Tibial nerve (tissue), 4 donors: ENCODE data around the gene PSD4. TPM values are rescaled to one million over a fixed set of nuclear protein-coding genes. Genes with fewer than 3 reads are reported as not detected.

ENCODE experiments used
- DNase-seq, 2 donors: peaks; one replicate each; pipeline ENCODE4 v3.0.0-alpha.2; 2019; ENCODE audit warnings: low spot score in 2 of 2
- H3K27ac ChIP-seq, 4 donors: fragments of 200-600 bp; sonication (generic) in 3 of 4; one replicate each; pipeline ENCODE4 v1.5.1; 2017 to 2019; ENCODE audit warnings: mild to moderate bottlenecking in 1 of 4
- H3K27me3 ChIP-seq, 2 donors: fragments of 200-600 bp; sonication (generic) in 1 of 2; one replicate each; pipeline versions ENCODE4 v1.5.1 to v1.6.0; 2017 to 2019
- H3K36me3 ChIP-seq, 3 donors: fragments of 200-600 bp; sonication (generic); one replicate each; pipeline ENCODE4 v1.5.1; 2018 to 2019
- H3K4me1 ChIP-seq, 4 donors: fragments of 200-600 bp; sonication (generic) in 3 of 4; one replicate each; pipeline ENCODE4 v1.5.1; 2017 to 2019
- H3K4me3 ChIP-seq, 4 donors: fragments of 200-600 bp; sonication (generic) in 3 of 4; one replicate each; pipeline ENCODE4 v1.5.1; 2017 to 2019; ENCODE audit warnings: mild to moderate bottlenecking in 1 of 4, moderate library complexity in 1 of 4
- H3K9me3 ChIP-seq, 4 donors: fragments of 200-600 bp; sonication (generic) in 3 of 4; one replicate each; pipeline ENCODE4 v1.5.1; 2017 to 2019
- CTCF ChIP-seq, 5 experiments: fragments of 200-600 bp in 3 of 5; fragments of 450-650 bp in 2 of 5; sonication (generic) in 3 of 5; IDR thresholded peaks; one replicate each; pipeline ENCODE4 v1.5.1; 2016 to 2019; ENCODE audit warnings: antibody characterized with exemption in 5 of 5, mild to moderate bottlenecking in 3 of 5, moderate library complexity in 2 of 5
- EP300 ChIP-seq, 2 donors: sonication (generic); formaldehyde crosslinking; IDR thresholded peaks; one replicate each; pipeline ENCODE4 v1.6.1; 2017; ENCODE audit warnings: antibody characterized with exemption in 2 of 2, mild to moderate bottlenecking in 1 of 2
- POLR2A ChIP-seq, 2 donors: fragments of 450-650 bp; IDR thresholded peaks; one replicate each; pipeline ENCODE4 v1.6.1; 2017; ENCODE audit warnings: antibody characterized with exemption in 2 of 2, mild to moderate bottlenecking in 2 of 2, moderate library complexity in 2 of 2
- WGBS, 2 donors: methylation state at CpG; one replicate each; pipeline ENCODE4 v1.1.5; 2018; 5-methylcytosine and 5-hydroxymethylcytosine counted together
- total RNA-seq, 4 donors: library from RNA; depleted of rRNA; stranded (reverse); fragments of >200 nt; gene quantifications; one replicate each; pipeline ENCODE4 v1.1.0, GENCODE V29; 2016

Gene PSD4
- total RNA-seq, 4 donors from 2014 or later: 8.7 to 20.7 (median 11.3) TPM

GRCh38 chr2:113171334-113172075 is 2.3 kb upstream of the PSD4 start:
- no peak overlapping the region for H3K27ac ChIP-seq
- H3K36me3 ChIP-seq: no peaks in the 10 kb centered on the region
- TF ChIP-seq CTCF (IDR thresholded peaks at IDR 0.05) (no peak), POLR2A (IDR thresholded peaks at IDR 0.05) (no peak), EP300 (IDR thresholded peaks at IDR 0.05) (no peak)
- no peak for DNase-seq
- no peak overlapping the region for H3K4me3 ChIP-seq
- H3K9me3 ChIP-seq: no peaks in the 10 kb centered on the region
- no peaks in the 10 kb centered on the region for H3K27me3 ChIP-seq
- H3K4me1 ChIP-seq: peaks cover 0 to 7% (median 0%) of the 10 kb centered on the region in 4 donors
- 91% methylated on average over 8 of the region's 8 CpGs for WGBS, 2 donors

GRCh38 chr2:113172721-113173541 is 840 bp upstream of the PSD4 start:
- Histone ChIP-seq H3K4me3 (no peak overlapping the region), H3K27me3 (no peaks in the 10 kb centered on the region), H3K9me3 (no peaks in the 10 kb centered on the region), H3K27ac (peak overlapping the region in 1 of 4 donors; percentile 81), H3K4me1 (peaks cover 0 to 7% (median 0%) of the 10 kb centered on the region in 4 donors), H3K36me3 (no peaks in the 10 kb centered on the region)
- no peak for TF ChIP-seq CTCF (IDR thresholded peaks at IDR 0.05)
- no peak for TF ChIP-seq POLR2A (IDR thresholded peaks at IDR 0.05)
- TF ChIP-seq EP300 (IDR thresholded peaks at IDR 0.05): no peak
- DNase-seq: no peak
- 88 to 91% methylated on average over 14 to 16 of the region's 16 CpGs for WGBS, 2 donors

DNA sequence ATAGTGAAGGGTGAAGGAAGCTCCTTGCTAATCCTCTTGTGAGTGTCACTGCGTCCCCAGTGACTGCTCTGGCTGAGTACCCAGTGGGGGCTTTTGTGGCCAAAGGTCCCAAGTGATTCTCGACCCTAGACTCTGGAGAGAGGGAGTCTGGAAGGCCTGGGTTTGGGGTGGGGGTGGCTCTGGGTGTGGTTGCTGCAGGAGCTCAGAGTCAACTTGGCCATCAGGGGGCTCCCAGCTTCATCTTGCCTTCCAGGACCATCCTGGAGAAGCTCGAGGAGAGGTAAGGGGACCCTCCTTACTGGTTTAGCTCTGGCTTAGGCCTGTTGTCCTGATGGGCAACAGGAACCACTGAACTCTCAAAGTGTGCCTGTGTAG is 592 bp downstream of the PSD4 start:
- H3K27ac ChIP-seq: peak overlapping the region in 2 of 4 donors; percentile 25 to 81
- H3K4me1 ChIP-seq: peaks cover 0 to 11% (median 0%) of the 10 kb centered on the region in 4 donors
- no peaks in the 10 kb centered on the region for H3K27me3 ChIP-seq
- H3K4me3 ChIP-seq: peak overlapping the region in 3 of 4 donors; percentile 15 to 40 (median 34)
- no peaks in the 10 kb centered on the region for H3K36me3 ChIP-seq
- TF ChIP-seq POLR2A (IDR thresholded peaks at IDR 0.05) (no peak), EP300 (IDR thresholded peaks at IDR 0.05) (no peak), CTCF (IDR thresholded peaks at IDR 0.05) (no peak)
- WGBS, 2 donors: 55 to 82% methylated on average over 2 to 3 of the region's 3 CpGs
- H3K9me3 ChIP-seq: no peaks in the 10 kb centered on the region
- DNase-seq: no peak

DNA sequence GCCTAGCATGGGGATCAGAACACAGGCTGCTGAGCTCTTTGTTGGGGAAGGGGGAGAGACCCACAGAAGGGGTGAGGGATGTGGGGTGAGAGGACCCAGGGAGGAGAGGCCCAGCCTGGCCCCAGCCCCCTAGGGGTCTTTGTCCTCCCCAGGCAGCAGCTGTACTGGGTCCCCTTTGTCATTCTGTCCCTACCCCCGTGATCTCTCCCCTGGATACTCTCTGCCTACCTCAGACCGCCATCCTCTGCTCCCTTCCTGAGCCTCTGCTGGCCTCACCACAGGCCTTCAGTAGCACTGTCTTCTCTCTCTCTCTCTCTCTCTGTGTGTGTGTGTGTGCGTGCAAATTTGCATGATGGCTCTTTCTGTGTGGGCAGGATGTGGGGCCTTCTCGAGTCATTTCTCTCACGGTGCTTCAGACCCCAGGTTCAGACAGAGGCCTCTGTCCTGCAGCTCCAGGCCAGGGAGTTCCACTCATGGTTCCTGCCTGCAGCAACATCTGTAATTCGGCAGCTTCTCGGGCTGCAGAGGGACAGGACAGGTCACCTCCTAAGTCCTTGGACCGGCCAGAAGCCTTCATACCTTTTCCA is 1.4 kb downstream of the PSD4 start:
- H3K27me3 ChIP-seq: no peaks in the 10 kb centered on the region
- TF ChIP-seq EP300 (IDR thresholded peaks at IDR 0.05) (no peak), CTCF (IDR thresholded peaks at IDR 0.05) (no peak), POLR2A (IDR thresholded peaks at IDR 0.05) (no peak)
- no peaks in the 10 kb centered on the region for H3K36me3 ChIP-seq
- peaks cover 0 to 19% (median under 1%) of the 10 kb centered on the region in 4 donors for H3K4me1 ChIP-seq
- no peaks in the 10 kb centered on the region for H3K9me3 ChIP-seq
- peak overlapping the region in 2 of 4 donors; percentile 34 to 40 for H3K4me3 ChIP-seq
- H3K27ac ChIP-seq: peak overlapping the region in 1 of 4 donors; percentile 81
- no peak for DNase-seq
- 55 to 60% methylated on average over 8 of the region's 8 CpGs for WGBS, 2 donors
